KMS-11 (cell line): ENCODE data around the gene THAP5.

Experiments used
- H2AFZ ChIP-seq: fragments of 200-600 bp; sonication (generic); 2 replicates; pipeline ENCODE4 v1.6.1; 2016; ENCODE audit warnings: antibody characterized with exemption, mixed run types, low read depth
- H3K27ac ChIP-seq: fragments of 200-600 bp; sonication (generic); 2 replicates; pipeline ENCODE4 v1.6.1; 2016; ENCODE audit warnings: mild to moderate bottlenecking, mixed run types
- H3K27me3 ChIP-seq: fragments of 200-600 bp; sonication (generic); 2 replicates; pipeline ENCODE4 v1.6.1; 2017; ENCODE audit warnings: mild to moderate bottlenecking, low read depth, mixed run types, moderate library complexity; ENCODE audit not compliant: insufficient read depth
- H3K36me3 ChIP-seq: fragments of 200-600 bp; sonication (generic); 2 replicates; pipeline ENCODE4 v1.6.1; 2017; ENCODE audit warnings: mild to moderate bottlenecking, mixed run types; ENCODE audit not compliant: insufficient read depth
- H3K4me1 ChIP-seq: fragments of 200-600 bp; sonication (generic); 2 replicates; pipeline ENCODE4 v1.6.1; 2016; ENCODE audit warnings: mild to moderate bottlenecking, low read depth, mixed run types; ENCODE audit not compliant: poor library complexity, severe bottlenecking
- H3K4me2 ChIP-seq: fragments of 200-600 bp; sonication (generic); 2 replicates; pipeline ENCODE4 v1.7.0; 2016; ENCODE audit warnings: mild to moderate bottlenecking, mixed run types
- H3K4me3 ChIP-seq: fragments of 200-600 bp; sonication (generic); IDR thresholded peaks from 2 replicates; pipeline ENCODE4 v1.6.1; 2017; ENCODE audit warnings: low read depth, low read length, mixed read lengths; ENCODE audit not compliant: insufficient read depth
- H3K79me2 ChIP-seq: fragments of 200-600 bp; sonication (generic); 2 replicates; pipeline ENCODE4 v1.6.1; 2016; ENCODE audit warnings: low read depth, mixed run types; ENCODE audit not compliant: insufficient read depth
- H3K9ac ChIP-seq: fragments of 200-600 bp; sonication (generic); 2 replicates; pipeline ENCODE4 v1.6.1; 2016; ENCODE audit warnings: mild to moderate bottlenecking, mixed run types
- H4K20me1 ChIP-seq: fragments of 200-600 bp; sonication (generic); 2 replicates; pipeline ENCODE4 v1.6.1; 2016; ENCODE audit warnings: mild to moderate bottlenecking, mixed run types; ENCODE audit not compliant: insufficient read depth
- CTCF ChIP-seq: fragments of 200-600 bp; sonication (generic); conservative IDR thresholded peaks from 2 replicates; pipeline ENCODE4 v1.6.1; 2017; ENCODE audit warnings: low read depth, mild to moderate bottlenecking, antibody characterized with exemption, low read length, moderate library complexity, mixed read lengths

The THAP5 gene

GRCh38 chr7:108528183-108528712 lies 41.3 kb downstream of the THAP5 start:
- Histone ChIP-seq H3K9ac (no peak overlapping the region), H3K4me1 (peaks cover 18% of the 10 kb centered on the region), H3K36me3 (no peaks in the 10 kb centered on the region), H3K79me2 (no peaks in the 10 kb centered on the region; the same call in 1 of the 2 replicates), H2AFZ (no peak overlapping the region), H3K27ac (no peak overlapping the region), H4K20me1 (no peaks in the 10 kb centered on the region), H3K27me3 (no peaks in the 10 kb centered on the region), H3K4me3 (no peak overlapping the region), H3K4me2 (no peak overlapping the region)
- TF ChIP-seq CTCF: no peak

- no peak for TF ChIP-seq CTCF
- H3K9ac ChIP-seq: peak overlapping the region; percentile 64
- H4K20me1 ChIP-seq: no peaks in the 10 kb centered on the region
- no peaks in the 10 kb centered on the region for H3K27me3 ChIP-seq
- peak overlapping the region; percentile 79 for H2AFZ ChIP-seq
- H3K79me2 ChIP-seq: no peaks in the 10 kb centered on the region; the same call in 1 of the 2 replicates
- H3K27ac ChIP-seq: peak overlapping the region; percentile 58
- H3K4me3 ChIP-seq: no peak overlapping the region
- H3K4me2 ChIP-seq: peak overlapping the region; percentile 64
- H3K36me3 ChIP-seq: no peaks in the 10 kb centered on the region
- peaks cover 18% of the 10 kb centered on the region for H3K4me1 ChIP-seq
These were observed 42.8 kb downstream of the THAP5 start for GRCh38 chr7:108526768-108527017.

- H3K4me2 ChIP-seq: peak within 1 kb of the TSS; percentile 79
- peak within 1 kb of the TSS; percentile 87 for H2AFZ ChIP-seq
- no peaks in the 10 kb centered on the region; the same call in 1 of the 2 replicates for H3K79me2 ChIP-seq
- H3K4me1 ChIP-seq: peaks cover 18% of the 10 kb centered on the region
- H3K36me3 ChIP-seq: no peaks in the 10 kb centered on the region
- peak within 1 kb of the TSS; percentile 29 for H3K4me3 ChIP-seq
- peak within 1 kb of the TSS; percentile 64 for H3K9ac ChIP-seq
- H4K20me1 ChIP-seq: no peaks in the 10 kb centered on the region
- peak within 1 kb of the TSS; percentile 58 for H3K27ac ChIP-seq
- no peaks in the 10 kb centered on the region for H3K27me3 ChIP-seq
- TF ChIP-seq CTCF: no peak
These were observed 43.3 kb downstream of the THAP5 start, which contains the start of gene PNPLA8 for GRCh38 chr7:108525985-108526767. Gene PNPLA8, minus strand, starts transcription at chr7:108526135. Its CDS starts 10,644 bp downstream, at chr7:108515491.

- peak overlapping the region; percentile 58 for H3K27ac ChIP-seq
- TF ChIP-seq CTCF: no peak
- peak overlapping the region; percentile 57 for H3K9ac ChIP-seq
- peak overlapping the region; percentile 29 for H3K4me3 ChIP-seq
- H2AFZ ChIP-seq: peak overlapping the region; percentile 87
- H3K36me3 ChIP-seq: no peaks in the 10 kb centered on the region
- H3K4me2 ChIP-seq: peak overlapping the region; percentile 79
- peaks cover 18% of the 10 kb centered on the region for H3K4me1 ChIP-seq
- no peaks in the 10 kb centered on the region for H3K27me3 ChIP-seq
- H4K20me1 ChIP-seq: no peaks in the 10 kb centered on the region
- H3K79me2 ChIP-seq: no peaks in the 10 kb centered on the region; the same call in 1 of the 2 replicates
These were observed 44.0 kb downstream of the THAP5 start for GRCh38 chr7:108525327-108525984.
